Measurements from ENCODE around the gene STKLD1. TPM values are rescaled to one million over a fixed set of nuclear protein-coding genes. Genes with fewer than 3 reads are reported as not detected.

STKLD1 gene
- total and polyA plus RNA-seq, 4 donors, result 0.40 to 3.1 (median 1.1) TPM

DNA sequence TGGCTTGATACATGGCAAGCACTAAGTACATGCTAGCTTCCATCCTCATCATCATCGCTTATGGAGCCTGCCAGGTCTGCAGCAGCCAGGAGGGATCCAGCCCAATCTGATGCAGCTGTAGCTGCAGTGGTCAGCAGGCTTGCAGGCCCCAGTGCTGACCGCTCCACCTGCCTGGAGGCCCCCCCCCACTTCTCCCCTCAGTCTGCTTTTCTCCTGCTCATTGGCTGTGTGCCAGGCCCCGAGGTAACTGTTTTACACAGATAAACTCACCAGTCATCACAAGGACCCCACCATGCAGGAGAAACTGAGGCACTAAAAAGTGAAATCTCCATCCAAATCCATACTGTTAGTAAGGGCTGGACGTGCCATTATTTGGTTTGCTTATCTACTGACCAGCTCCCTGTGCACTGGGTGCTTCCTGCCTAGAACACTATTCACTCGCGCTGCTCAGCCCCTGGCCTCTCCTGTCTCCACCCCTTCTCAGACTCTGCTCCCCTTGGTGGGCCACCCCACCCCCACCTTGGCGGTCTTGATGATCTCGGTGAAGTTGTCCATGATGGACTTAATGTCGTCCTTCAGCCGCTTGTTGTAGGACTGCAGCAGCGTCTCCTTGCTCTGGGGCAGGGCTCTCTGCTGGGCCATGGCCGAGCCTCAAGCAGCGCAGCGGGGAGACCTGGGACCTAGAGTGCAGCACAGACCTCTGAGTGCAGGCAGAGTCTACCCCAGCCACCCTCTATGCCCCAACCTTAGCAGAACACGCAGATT lies 30.0 kb upstream of the STKLD1 start:
- DNase-seq (no peak), ATAC-seq (ENCODE audit: insufficient read depth, low FRiP score) (no peak)
- Histone ChIP-seq H3K27ac (ENCODE audit: low read depth in 1 of 2, low read length in 1 of 2) (peak overlapping the region in 1 of 2 donors; percentile 8), H3K27me3 (ENCODE audit: control insufficient read depth in 3 of 3, insufficient read depth in 3 of 3, low read length in 2 of 3) (no peaks in the 10 kb centered on the region), H3K9ac (ENCODE audit: insufficient read depth in 1 of 2, low read length in 2 of 2) (no peak overlapping the region), H3K4me1 (ENCODE audit: control insufficient read depth in 5 of 5, insufficient read depth in 5 of 5, low read length in 5 of 5) (peaks cover 0 to 23% (median 12%) of the 10 kb centered on the region in 5 donors), H3K36me3 (ENCODE audit: control insufficient read depth in 4 of 4, insufficient read depth in 4 of 4, low read length in 4 of 4) (peaks cover 12 to 71% (median 52%) of the 10 kb centered on the region in 4 donors), H3K4me3 (peak overlapping the region; percentile 86), H3K9me3 (ENCODE audit: control insufficient read depth in 4 of 4, insufficient read depth in 3 of 4, low read length in 3 of 4) (no peaks in the 10 kb centered on the region)
- TF ChIP-seq, protein P1, sequence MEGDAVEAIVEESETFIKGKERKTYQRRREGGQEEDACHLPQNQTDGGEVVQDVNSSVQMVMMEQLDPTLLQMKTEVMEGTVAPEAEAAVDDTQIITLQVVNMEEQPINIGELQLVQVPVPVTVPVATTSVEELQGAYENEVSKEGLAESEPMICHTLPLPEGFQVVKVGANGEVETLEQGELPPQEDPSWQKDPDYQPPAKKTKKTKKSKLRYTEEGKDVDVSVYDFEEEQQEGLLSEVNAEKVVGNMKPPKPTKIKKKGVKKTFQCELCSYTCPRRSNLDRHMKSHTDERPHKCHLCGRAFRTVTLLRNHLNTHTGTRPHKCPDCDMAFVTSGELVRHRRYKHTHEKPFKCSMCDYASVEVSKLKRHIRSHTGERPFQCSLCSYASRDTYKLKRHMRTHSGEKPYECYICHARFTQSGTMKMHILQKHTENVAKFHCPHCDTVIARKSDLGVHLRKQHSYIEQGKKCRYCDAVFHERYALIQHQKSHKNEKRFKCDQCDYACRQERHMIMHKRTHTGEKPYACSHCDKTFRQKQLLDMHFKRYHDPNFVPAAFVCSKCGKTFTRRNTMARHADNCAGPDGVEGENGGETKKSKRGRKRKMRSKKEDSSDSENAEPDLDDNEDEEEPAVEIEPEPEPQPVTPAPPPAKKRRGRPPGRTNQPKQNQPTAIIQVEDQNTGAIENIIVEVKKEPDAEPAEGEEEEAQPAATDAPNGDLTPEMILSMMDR (IDR thresholded peaks at IDR 0.05; ENCODE audit: control extremely low read depth, extremely low read depth), result no peak
- WGBS, 2 donors, result 76 to 81% methylated on average over 15 of the region's 15 CpGs

- WGBS, 2 donors, result 0% methylated on average over 26 to 41 of the region's 41 CpGs
- no peaks in the 10 kb centered on the region for H3K9me3 ChIP-seq (ENCODE audit: control insufficient read depth in 4 of 4, insufficient read depth in 3 of 4, low read length in 3 of 4)
- TF ChIP-seq, protein P1 (IDR thresholded peaks at IDR 0.05; ENCODE audit: control extremely low read depth, extremely low read depth), result no peak
- DNase-seq (peak in 1 of 3 donors; percentile 48), ATAC-seq (ENCODE audit: insufficient read depth, low FRiP score) (peak; percentile 55)
- H3K27me3 ChIP-seq (ENCODE audit: control insufficient read depth in 3 of 3, insufficient read depth in 3 of 3, low read length in 2 of 3), result no peaks in the 10 kb centered on the region
- peaks cover 0 to 23% (median 12%) of the 10 kb centered on the region in 5 donors for H3K4me1 ChIP-seq (ENCODE audit: control insufficient read depth in 5 of 5, insufficient read depth in 5 of 5, low read length in 5 of 5)
- peak overlapping the region; percentile 5 to 25 for H3K9ac ChIP-seq (ENCODE audit: insufficient read depth in 1 of 2, low read length in 2 of 2)
- peaks cover 12 to 76% (median 60%) of the 10 kb centered on the region in 4 donors for H3K36me3 ChIP-seq (ENCODE audit: control insufficient read depth in 4 of 4, insufficient read depth in 4 of 4, low read length in 4 of 4)
- peak overlapping the region; percentile 100 for H3K4me3 ChIP-seq
- peak overlapping the region; percentile 66 to 97 for H3K27ac ChIP-seq (ENCODE audit: low read depth in 1 of 2, low read length in 1 of 2)
Measured at GRCh38 chr9:133347515-133347984, 28.6 kb upstream of the STKLD1 start.

GRCh38 chr9:133347985-133348717 lies 28.0 kb upstream of the STKLD1 start, which contains the start of the genes MED22 and RPL7A:
Gene MED22, minus strand, starts transcription at chr9:133348131. Its CDS starts 1,469 bp downstream, at chr9:133346662.
Gene RPL7A, plus strand, starts transcription at chr9:133348218. Its CDS starts 26 bp downstream, at chr9:133348244.
- TF ChIP-seq, protein P1 (IDR thresholded peaks at IDR 0.05; ENCODE audit: control extremely low read depth, extremely low read depth), result peak; percentile 3
- peaks cover 12 to 77% (median 57%) of the 10 kb centered on the region in 4 donors for H3K36me3 ChIP-seq (ENCODE audit: control insufficient read depth in 4 of 4, insufficient read depth in 4 of 4, low read length in 4 of 4)

More at GRCh38 chr9:133347985-133348717, 28.0 kb upstream of the STKLD1 start, which contains the start of the genes MED22 and RPL7A:
- Histone ChIP-seq H3K9me3 (ENCODE audit: control insufficient read depth in 4 of 4, insufficient read depth in 3 of 4, low read length in 3 of 4) (no peaks in the 10 kb centered on the region), H3K27ac (ENCODE audit: low read depth in 1 of 2, low read length in 1 of 2) (peak within 1 kb of the TSS; percentile 66 to 97), H3K27me3 (ENCODE audit: control insufficient read depth in 3 of 3, insufficient read depth in 3 of 3, low read length in 2 of 3) (no peaks in the 10 kb centered on the region), H3K4me3 (peak within 1 kb of the TSS; percentile 100), H3K4me1 (ENCODE audit: control insufficient read depth in 5 of 5, insufficient read depth in 5 of 5, low read length in 5 of 5) (peaks cover 0 to 23% (median 12%) of the 10 kb centered on the region in 5 donors), H3K9ac (ENCODE audit: insufficient read depth in 1 of 2, low read length in 2 of 2) (peak within 1 kb of the TSS; percentile 92 to 98)
- WGBS, 2 donors, result 0% methylated on average over 62 to 64 of the region's 64 CpGs
- DNase-seq (peak; percentile 95 to 99 (median 98)), ATAC-seq (ENCODE audit: insufficient read depth, low FRiP score) (peak; percentile 89)

Data from lung (tissue), 12 donors.